ENCODE measurements around the gene PML.
A peak's percentile ranks its signal among the peaks of the same experiment; 100 is the strongest.
"Not testable (repeated sequence)": the region's sequence is repeated elsewhere in the genome, so short reads cannot be mapped to it uniquely, and the experiment has no call there.

Gene PML

GRCh38 chr15:74041777-74042435, 47.4 kb downstream of the PML start:
- no peak for DNase-seq

GRCh38 chr15:74042603-74043424, 48.3 kb downstream of the PML start:
- DNase-seq, result no peak

GRCh38 chr15:74043425-74044266, 49.1 kb downstream of the PML start:
- DNase-seq, result no peak

- no peak for DNase-seq
Measured at GRCh38 chr15:74044267-74045110, 50.0 kb downstream of the PML start.

GRCh38 chr15:74045184-74045583, 50.7 kb downstream of the PML start:
- no peak for DNase-seq

- DNase-seq, result no peak
Measured at GRCh38 chr15:74045636-74046274, 51.2 kb downstream of the PML start.

- DNase-seq, result no peak
Measured at GRCh38 chr15:74046275-74046674, 51.8 kb downstream of the PML start.

- DNase-seq, result no peak
Measured at GRCh38 chr15:74050127-74050526, 55.6 kb downstream of the PML start.

- no peak for DNase-seq
Measured at GRCh38 chr15:74050556-74051234, 56.2 kb downstream of the PML start.

GRCh38 chr15:74052271-74053260, 58.0 kb downstream of the PML start:
- DNase-seq, result not testable (repeated sequence)

GRCh38 chr15:74053517-74053916, 59.0 kb downstream of the PML start:
- DNase-seq, result no peak

GRCh38 chr15:74053941-74054529, 59.5 kb downstream of the PML start:
- DNase-seq, result peak; percentile 69

GRCh38 chr15:74055804-74056203, 61.3 kb downstream of the PML start:
- DNase-seq, result no peak

- DNase-seq, result not testable (repeated sequence)
Measured at GRCh38 chr15:74056330-74056729, 61.8 kb downstream of the PML start.

GRCh38 chr15:74059050-74059833, 64.7 kb downstream of the PML start:
- DNase-seq, result not testable (repeated sequence)

- no peak for DNase-seq
Measured at GRCh38 chr15:74060251-74060650, 65.7 kb downstream of the PML start.

GRCh38 chr15:74062236-74062635, 67.7 kb downstream of the PML start:
- DNase-seq, result no peak

GRCh38 chr15:74062671-74063070, 68.2 kb downstream of the PML start:
- DNase-seq, result no peak
